Measurements from ENCODE around the gene CCDC12. TPM values are rescaled to one million over a fixed set of nuclear protein-coding genes. Genes with fewer than 3 reads are reported as not detected.

The CCDC12 gene
- total and polyA plus RNA-seq, 2 of the 13 experiments (the other 11 are each of a cell fraction or from before 2014, with no cell fraction given) = 30.1 to 49.5 TPM

DNA sequence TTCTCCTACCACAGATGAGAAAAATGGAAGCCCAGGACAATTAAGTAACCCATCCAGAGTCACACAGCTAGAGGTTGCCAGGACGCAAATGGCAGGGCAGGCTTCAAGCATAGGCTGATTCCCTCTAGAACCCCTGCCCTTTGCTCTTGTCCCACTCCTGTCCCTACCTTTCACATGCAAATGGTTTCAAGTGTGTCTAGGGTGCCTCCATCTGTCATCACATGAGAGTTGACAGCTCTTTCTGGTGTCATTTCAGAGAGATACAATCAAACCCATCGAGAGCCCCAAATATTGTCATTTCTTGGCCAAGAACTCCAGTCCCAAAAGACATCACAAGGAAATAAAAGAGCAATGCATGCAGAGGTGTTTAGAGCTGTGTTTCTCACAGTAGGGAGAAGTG is 23.7 kb downstream of the CCDC12 start:
- Histone ChIP-seq H3K79me2 (ENCODE audit: insufficient read depth, low read length) (peaks cover 91% of the 10 kb centered on the region), H3K27ac (ENCODE audit: extremely low read length, insufficient read depth, low read length) (no peak overlapping the region), H3K4me2 (ENCODE audit: low read depth, low read length) (no peak overlapping the region), H4K20me1 (ENCODE audit: insufficient read depth, low read length) (peaks cover 67% of the 10 kb centered on the region), H3K36me3 (replicated peaks in 1 of 2; ENCODE audit: control insufficient read depth in 1 of 2, insufficient read depth in 2 of 2, low read length in 2 of 2) (no peaks in the 10 kb centered on the region; a peak in 1 of 5 replicates), H3K27me3 (ENCODE audit: control insufficient read depth in 1 of 2, insufficient read depth in 2 of 2, low read length in 2 of 2) (no peaks in the 10 kb centered on the region), H3K4me1 (ENCODE audit: insufficient read depth, low read length) (peaks cover 81% of the 10 kb centered on the region), H3K4me3 (replicated peaks in 1 of 3; ENCODE audit: insufficient read depth in 1 of 3, low read depth in 2 of 3, low read length in 3 of 3) (no peak overlapping the region), H3K9ac (ENCODE audit: insufficient read depth, low read depth, low read length) (no peak overlapping the region), H2AFZ (ENCODE audit: low read length) (no peak overlapping the region), H3K9me3 (ENCODE audit: low read length) (no peaks in the 10 kb centered on the region)
- ATAC-seq (no peak), DNase-seq (ENCODE audit: low spot score) (no peak), FAIRE-seq (no peak)
- no TSS peak for BruUV-seq (replicated peaks)
- ChIA-PET CTCF (ENCODE audit: low intra/inter-chr PET ratio, low total read pairs) (no interaction called here), POLR2A (no interaction called here)
- in situ Hi-C loops (cut with HindIII; ENCODE audit: extremely low pct_ligation_motif_present, low pct_unique_long_range_greater_than_20kb) = no loop called here
- 96% methylated on average over 2 of the region's 2 CpGs for WGBS (ENCODE audit: low lambda C conversion rate)
- TF ChIP-seq TOPORS (CRISPR knock-in tag; IDR thresholded peaks at IDR 0.05) = no peak
- TF ChIP-seq, protein P1, sequence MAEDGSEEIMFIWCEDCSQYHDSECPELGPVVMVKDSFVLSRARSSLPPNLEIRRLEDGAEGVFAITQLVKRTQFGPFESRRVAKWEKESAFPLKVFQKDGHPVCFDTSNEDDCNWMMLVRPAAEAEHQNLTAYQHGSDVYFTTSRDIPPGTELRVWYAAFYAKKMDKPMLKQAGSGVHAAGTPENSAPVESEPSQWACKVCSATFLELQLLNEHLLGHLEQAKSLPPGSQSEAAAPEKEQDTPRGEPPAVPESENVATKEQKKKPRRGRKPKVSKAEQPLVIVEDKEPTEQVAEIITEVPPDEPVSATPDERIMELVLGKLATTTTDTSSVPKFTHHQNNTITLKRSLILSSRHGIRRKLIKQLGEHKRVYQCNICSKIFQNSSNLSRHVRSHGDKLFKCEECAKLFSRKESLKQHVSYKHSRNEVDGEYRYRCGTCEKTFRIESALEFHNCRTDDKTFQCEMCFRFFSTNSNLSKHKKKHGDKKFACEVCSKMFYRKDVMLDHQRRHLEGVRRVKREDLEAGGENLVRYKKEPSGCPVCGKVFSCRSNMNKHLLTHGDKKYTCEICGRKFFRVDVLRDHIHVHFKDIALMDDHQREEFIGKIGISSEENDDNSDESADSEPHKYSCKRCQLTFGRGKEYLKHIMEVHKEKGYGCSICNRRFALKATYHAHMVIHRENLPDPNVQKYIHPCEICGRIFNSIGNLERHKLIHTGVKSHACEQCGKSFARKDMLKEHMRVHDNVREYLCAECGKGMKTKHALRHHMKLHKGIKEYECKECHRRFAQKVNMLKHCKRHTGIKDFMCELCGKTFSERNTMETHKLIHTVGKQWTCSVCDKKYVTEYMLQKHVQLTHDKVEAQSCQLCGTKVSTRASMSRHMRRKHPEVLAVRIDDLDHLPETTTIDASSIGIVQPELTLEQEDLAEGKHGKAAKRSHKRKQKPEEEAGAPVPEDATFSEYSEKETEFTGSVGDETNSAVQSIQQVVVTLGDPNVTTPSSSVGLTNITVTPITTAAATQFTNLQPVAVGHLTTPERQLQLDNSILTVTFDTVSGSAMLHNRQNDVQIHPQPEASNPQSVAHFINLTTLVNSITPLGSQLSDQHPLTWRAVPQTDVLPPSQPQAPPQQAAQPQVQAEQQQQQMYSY (CRISPR knock-in tag; IDR thresholded peaks at IDR 0.05) = no peak
- no peak for TF ChIP-seq ZNF83 (CRISPR knock-in tag; IDR thresholded peaks at IDR 0.05; ENCODE audit: borderline replicate concordance)
- TF ChIP-seq JARID2 (CRISPR knock-in tag; IDR thresholded peaks at IDR 0.05; ENCODE audit: insufficient replicate concordance) = no peak
- TF ChIP-seq, protein P2, sequence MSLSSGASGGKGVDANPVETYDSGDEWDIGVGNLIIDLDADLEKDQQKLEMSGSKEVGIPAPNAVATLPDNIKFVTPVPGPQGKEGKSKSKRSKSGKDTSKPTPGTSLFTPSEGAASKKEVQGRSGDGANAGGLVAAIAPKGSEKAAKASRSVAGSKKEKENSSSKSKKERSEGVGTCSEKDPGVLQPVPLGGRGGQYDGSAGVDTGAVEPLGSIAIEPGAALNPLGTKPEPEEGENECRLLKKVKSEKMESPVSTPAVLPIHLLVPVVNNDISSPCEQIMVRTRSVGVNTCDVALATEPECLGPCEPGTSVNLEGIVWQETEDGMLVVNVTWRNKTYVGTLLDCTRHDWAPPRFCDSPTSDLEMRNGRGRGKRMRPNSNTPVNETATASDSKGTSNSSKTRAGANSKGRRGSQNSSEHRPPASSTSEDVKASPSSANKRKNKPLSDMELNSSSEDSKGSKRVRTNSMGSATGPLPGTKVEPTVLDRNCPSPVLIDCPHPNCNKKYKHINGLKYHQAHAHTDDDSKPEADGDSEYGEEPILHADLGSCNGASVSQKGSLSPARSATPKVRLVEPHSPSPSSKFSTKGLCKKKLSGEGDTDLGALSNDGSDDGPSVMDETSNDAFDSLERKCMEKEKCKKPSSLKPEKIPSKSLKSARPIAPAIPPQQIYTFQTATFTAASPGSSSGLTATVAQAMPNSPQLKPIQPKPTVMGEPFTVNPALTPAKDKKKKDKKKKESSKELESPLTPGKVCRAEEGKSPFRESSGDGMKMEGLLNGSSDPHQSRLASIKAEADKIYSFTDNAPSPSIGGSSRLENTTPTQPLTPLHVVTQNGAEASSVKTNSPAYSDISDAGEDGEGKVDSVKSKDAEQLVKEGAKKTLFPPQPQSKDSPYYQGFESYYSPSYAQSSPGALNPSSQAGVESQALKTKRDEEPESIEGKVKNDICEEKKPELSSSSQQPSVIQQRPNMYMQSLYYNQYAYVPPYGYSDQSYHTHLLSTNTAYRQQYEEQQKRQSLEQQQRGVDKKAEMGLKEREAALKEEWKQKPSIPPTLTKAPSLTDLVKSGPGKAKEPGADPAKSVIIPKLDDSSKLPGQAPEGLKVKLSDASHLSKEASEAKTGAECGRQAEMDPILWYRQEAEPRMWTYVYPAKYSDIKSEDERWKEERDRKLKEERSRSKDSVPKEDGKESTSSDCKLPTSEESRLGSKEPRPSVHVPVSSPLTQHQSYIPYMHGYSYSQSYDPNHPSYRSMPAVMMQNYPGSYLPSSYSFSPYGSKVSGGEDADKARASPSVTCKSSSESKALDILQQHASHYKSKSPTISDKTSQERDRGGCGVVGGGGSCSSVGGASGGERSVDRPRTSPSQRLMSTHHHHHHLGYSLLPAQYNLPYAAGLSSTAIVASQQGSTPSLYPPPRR (CRISPR knock-in tag; IDR thresholded peaks at IDR 0.05; ENCODE audit: borderline replicate concordance) = no peak
- TF ChIP-seq, protein P3, sequence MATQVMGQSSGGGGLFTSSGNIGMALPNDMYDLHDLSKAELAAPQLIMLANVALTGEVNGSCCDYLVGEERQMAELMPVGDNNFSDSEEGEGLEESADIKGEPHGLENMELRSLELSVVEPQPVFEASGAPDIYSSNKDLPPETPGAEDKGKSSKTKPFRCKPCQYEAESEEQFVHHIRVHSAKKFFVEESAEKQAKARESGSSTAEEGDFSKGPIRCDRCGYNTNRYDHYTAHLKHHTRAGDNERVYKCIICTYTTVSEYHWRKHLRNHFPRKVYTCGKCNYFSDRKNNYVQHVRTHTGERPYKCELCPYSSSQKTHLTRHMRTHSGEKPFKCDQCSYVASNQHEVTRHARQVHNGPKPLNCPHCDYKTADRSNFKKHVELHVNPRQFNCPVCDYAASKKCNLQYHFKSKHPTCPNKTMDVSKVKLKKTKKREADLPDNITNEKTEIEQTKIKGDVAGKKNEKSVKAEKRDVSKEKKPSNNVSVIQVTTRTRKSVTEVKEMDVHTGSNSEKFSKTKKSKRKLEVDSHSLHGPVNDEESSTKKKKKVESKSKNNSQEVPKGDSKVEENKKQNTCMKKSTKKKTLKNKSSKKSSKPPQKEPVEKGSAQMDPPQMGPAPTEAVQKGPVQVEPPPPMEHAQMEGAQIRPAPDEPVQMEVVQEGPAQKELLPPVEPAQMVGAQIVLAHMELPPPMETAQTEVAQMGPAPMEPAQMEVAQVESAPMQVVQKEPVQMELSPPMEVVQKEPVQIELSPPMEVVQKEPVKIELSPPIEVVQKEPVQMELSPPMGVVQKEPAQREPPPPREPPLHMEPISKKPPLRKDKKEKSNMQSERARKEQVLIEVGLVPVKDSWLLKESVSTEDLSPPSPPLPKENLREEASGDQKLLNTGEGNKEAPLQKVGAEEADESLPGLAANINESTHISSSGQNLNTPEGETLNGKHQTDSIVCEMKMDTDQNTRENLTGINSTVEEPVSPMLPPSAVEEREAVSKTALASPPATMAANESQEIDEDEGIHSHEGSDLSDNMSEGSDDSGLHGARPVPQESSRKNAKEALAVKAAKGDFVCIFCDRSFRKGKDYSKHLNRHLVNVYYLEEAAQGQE (IDR thresholded peaks at IDR 0.05; ENCODE audit: borderline replicate concordance in 1 of 2, low read depth in 1 of 2, low read length in 2 of 2) = no peak
- intact Hi-C loops (cut with micrococcal nuclease; ENCODE audit: unreplicated experiment) = no loop called here
